Measurements from ENCODE around the gene DHRS7. TPM values are rescaled to one million over a fixed set of nuclear protein-coding genes. Genes with fewer than 3 reads are reported as not detected.

The DHRS7 gene
- total and polyA plus RNA-seq, 2 of the 8 experiments (the other 6 are each of a cell fraction or from before 2014, with no cell fraction given), result 10.8 to 27.5 TPM

DNA sequence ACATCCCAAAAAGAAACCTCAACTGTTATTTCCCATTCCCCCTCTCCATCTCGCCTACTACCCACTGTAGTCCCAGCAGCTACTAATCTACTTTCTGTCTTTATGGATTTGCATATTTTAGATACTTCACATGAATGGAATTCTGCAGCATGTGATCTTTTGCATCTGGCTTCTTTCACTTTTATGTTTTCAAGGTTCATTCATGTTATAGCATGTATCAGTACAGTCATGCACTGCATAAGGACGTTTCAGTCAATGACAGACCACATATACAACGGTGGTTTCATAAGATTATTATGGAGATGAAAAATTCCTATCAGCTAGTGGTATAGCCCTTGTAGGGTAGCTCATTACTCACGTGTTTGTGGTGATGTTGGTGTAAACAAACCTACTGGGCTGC lies 49.0 kb downstream of the DHRS7 start:
- Histone ChIP-seq H3K14ac (ENCODE audit: insufficient read length) (no peak overlapping the region), H3K27me3 (replicated peaks in 1 of 4; ENCODE audit: control insufficient read depth in 3 of 4, extremely low read depth in 1 of 4, insufficient read depth in 3 of 4, low read length in 3 of 4) (no peaks in the 10 kb centered on the region), H3K23ac (ENCODE audit: insufficient read length) (no peak overlapping the region), H2BK5ac (ENCODE audit: low read depth, low read length) (no peak overlapping the region), H2BK20ac (ENCODE audit: low read length) (no peak overlapping the region), H2AFZ (ENCODE audit: low read length) (no peak overlapping the region), H3K36me3 (ENCODE audit: control insufficient read depth in 2 of 4, insufficient read depth in 4 of 4, low read length in 3 of 4) (peaks cover 0 to 42% (median 19%) of the 10 kb centered on the region in 4 experiments; a peak in 7 of 8 replicates), H3K79me1 (ENCODE audit: low read depth, low read length) (no peaks in the 10 kb centered on the region), H3K27ac (ENCODE audit: low read depth, low read length) (no peak overlapping the region), H2BK120ac (replicated peaks; ENCODE audit: low read depth, low read length) (no peak overlapping the region), H2BK12ac (ENCODE audit: low read depth, low read length) (no peak overlapping the region), H3K4me1 (replicated peaks in 1 of 4; ENCODE audit: control insufficient read depth in 3 of 4, insufficient read depth in 4 of 4, low read length in 3 of 4) (no peaks in the 10 kb centered on the region), H3K4ac (replicated peaks; ENCODE audit: insufficient read length, low read depth, low read length) (no peak overlapping the region), H4K20me1 (replicated peaks in 1 of 2; ENCODE audit: control insufficient read depth in 1 of 2, insufficient read depth in 2 of 2, low read length in 2 of 2) (no peaks in the 10 kb centered on the region), H2AK5ac (ENCODE audit: low read depth, low read length) (no peak overlapping the region), H3K56ac (replicated peaks; ENCODE audit: insufficient read length, low read depth, low read length) (no peak overlapping the region), H4K91ac (replicated peaks; ENCODE audit: insufficient read length, low read length) (no peak overlapping the region), H4K8ac (ENCODE audit: extremely low read depth, insufficient read depth, low read length) (no peak overlapping the region), H3K18ac (ENCODE audit: extremely low read depth, low read length) (no peak overlapping the region), H3K9me3 (ENCODE audit: insufficient read depth in 2 of 2, low read depth in 1 of 2, low read length in 1 of 2) (no peaks in the 10 kb centered on the region), H2BK15ac (ENCODE audit: low read length) (no peak overlapping the region), H4K5ac (ENCODE audit: insufficient read length, low read depth, low read length) (no peak overlapping the region), H3K23me2 (ENCODE audit: low read depth, low read length) (no peaks in the 10 kb centered on the region), H3K79me2 (ENCODE audit: control insufficient read depth in 1 of 2, insufficient read depth in 2 of 2, low read length in 2 of 2) (peaks cover 0 to 5% of the 10 kb centered on the region in 2 experiments; a peak in 2 of 4 replicates), H3K4me2 (ENCODE audit: insufficient read depth in 1 of 2, low read depth in 2 of 2, low read length in 2 of 2) (no peak overlapping the region), H3K9ac (replicated peaks in 1 of 4; ENCODE audit: extremely low read depth in 1 of 4, low read depth in 3 of 4, low read length in 3 of 4) (no peak overlapping the region), H3K4me3 (ENCODE audit: extremely low read depth in 1 of 4, insufficient read depth in 2 of 4, low read depth in 3 of 4, low read length in 4 of 4) (no peak overlapping the region)
- ChIA-PET POLR2A (ENCODE audit: partially characterized antibody) (no interaction called here), CTCF (ENCODE audit: partially characterized antibody) (interaction anchor here (1.2 to 1.4 kb wide), 2 partner anchors 18 to 151 kb away, joined by 3 read pairs; no protein-coding TSS in a partner anchor)
- WGBS, 2 experiments (ENCODE audit: extremely low coverage in 1 of 2, insufficient coverage in 1 of 2, insufficient read length in 1 of 2, insufficient replicate concordance in 2 of 2, low coverage in 1 of 2, low lambda C conversion rate in 2 of 2, missing lambda C conversion rate in 1 of 2), result 88% methylated on average over 4 of the region's 4 CpGs; no CpG with 5 or more reads in 1 of the 2 experiments
- FAIRE-seq, result no peak
- DNase-seq (ENCODE audit: low read depth in 1 of 2, low spot score in 2 of 2), result no peak
- TF ChIP-seq CBX8 (IDR thresholded peaks at IDR 0.05; ENCODE audit: borderline replicate concordance, low read depth, low read length), result no peak
- TF ChIP-seq, protein P1, sequence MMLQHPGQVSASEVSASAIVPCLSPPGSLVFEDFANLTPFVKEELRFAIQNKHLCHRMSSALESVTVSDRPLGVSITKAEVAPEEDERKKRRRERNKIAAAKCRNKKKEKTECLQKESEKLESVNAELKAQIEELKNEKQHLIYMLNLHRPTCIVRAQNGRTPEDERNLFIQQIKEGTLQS (IDR thresholded peaks at IDR 0.05; ENCODE audit: insufficient read depth, low read depth, low read length), result no peak
- TF ChIP-seq RXRA (IDR thresholded peaks at IDR 0.05; ENCODE audit: insufficient read depth, low read depth, low read length), result no peak
- TF ChIP-seq, protein P2, sequence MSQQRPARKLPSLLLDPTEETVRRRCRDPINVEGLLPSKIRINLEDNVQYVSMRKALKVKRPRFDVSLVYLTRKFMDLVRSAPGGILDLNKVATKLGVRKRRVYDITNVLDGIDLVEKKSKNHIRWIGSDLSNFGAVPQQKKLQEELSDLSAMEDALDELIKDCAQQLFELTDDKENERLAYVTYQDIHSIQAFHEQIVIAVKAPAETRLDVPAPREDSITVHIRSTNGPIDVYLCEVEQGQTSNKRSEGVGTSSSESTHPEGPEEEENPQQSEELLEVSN (IDR thresholded peaks at IDR 0.05), result no peak
- TF ChIP-seq SIN3A (conservative IDR thresholded peaks at IDR 0.05 in 1 of 2, IDR thresholded peaks at IDR 0.05 in 1 of 2; ENCODE audit: low read depth in 1 of 2, low read length in 2 of 2), result no peak
